Adipose tissue (tissue), 3 donors: ENCODE results near the gene PPP1R13B. TPM values are rescaled to one million over a fixed set of nuclear protein-coding genes. Genes with fewer than 3 reads are reported as not detected.
"Not testable (repeated sequence)": the region's sequence is repeated elsewhere in the genome, so short reads cannot be mapped to it uniquely, and the experiment has no call there.

Source experiments
- H3K27ac ChIP-seq: one replicate; pipeline ENCODE4 v1.5.1; 2013; ENCODE audit warnings: low read depth, low read length
- WGBS, 3 donors: extraction: QIAGEN DNeasy Blood & Tissue Kit; methylation state at CpG; one replicate each; pipeline ENCODE4 v1.1.7; 2013; 5-methylcytosine and 5-hydroxymethylcytosine counted together
- polyA plus RNA-seq, 3 donors: library from polyadenylated mRNA; stranded (reverse); fragments of 200-250 nt; gene quantifications; one replicate each; pipeline ENCODE4 v1.2.3, GENCODE V29; 2013
- donor health status: healthy with polysubstance abuse.
- donor health status: Bipolar disorder and iron deficiency.
- donor health status: healthy.

The PPP1R13B gene
- polyA plus RNA-seq, 3 donors, result 9.7 to 12.7 (median 12.6) TPM

DNA sequence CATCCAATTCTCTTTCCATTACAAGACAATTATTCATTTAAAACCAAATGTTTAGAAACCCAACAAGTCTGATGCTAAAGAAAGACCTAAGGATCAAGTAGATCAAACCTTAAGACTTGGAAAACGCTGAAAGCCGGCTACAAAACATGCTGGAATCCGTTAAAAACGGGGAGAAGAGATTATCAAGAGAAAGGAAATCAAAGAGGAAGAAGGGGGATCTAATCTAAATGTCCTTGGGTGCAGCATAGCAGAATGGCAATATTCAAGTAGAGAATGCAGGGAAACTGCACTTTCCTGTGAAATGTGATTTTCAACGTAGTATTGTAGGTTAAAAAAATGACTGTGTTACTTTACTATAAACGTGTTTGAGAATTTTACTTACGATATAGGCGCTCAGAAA lies 1.3 kb downstream of the PPP1R13B start:
- 20 to 37% (median 31%) methylated on average over 8 of the region's 8 CpGs for WGBS, 3 donors
- H3K27ac ChIP-seq, result no peak overlapping the region

DNA sequence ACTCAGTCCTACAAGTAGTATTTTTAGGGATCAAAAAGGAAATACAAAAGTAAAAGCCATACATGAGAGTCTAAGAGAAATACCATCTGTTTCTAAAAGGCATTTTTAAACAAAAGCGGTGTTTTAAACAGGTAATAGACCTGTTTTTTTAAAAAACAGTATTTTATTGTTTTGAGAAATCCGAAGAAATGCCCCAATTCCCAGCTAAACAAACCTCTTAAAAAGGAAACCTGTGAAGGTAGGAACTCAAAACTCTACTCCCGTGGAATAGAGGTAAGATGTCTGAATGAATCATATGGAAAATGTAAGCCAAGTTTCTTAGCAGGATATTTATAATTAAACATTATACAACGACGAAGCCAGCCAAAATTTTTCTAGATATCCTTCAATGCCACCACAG lies 2.0 kb downstream of the PPP1R13B start:
- 49 to 81% (median 73%) methylated on average over 5 of the region's 5 CpGs for WGBS, 3 donors
- H3K27ac ChIP-seq, result no peak overlapping the region

DNA sequence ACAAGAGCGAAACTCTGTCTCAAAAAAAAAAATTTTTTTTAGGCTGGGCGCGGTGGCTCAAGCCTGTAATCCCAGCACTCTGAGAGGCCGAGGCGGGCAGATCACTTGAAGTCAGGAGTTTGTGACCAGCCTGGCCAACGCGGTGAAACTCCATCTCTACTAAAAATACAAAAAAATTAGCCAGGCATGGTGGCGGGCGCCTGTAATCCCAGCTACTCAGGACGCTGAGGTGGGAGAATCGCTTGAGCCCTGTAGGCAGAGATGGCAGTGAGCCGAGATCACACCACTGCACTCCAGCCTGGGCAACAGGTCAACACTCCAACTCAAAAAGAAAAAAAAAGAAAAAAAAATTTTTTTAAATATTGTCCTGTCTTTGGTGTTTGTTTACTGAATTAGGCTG lies 6.1 kb downstream of the PPP1R13B start:
- 92 to 94% (median 93%) methylated on average over 12 of the region's 12 CpGs for WGBS, 3 donors
- not testable (repeated sequence) for H3K27ac ChIP-seq

DNA sequence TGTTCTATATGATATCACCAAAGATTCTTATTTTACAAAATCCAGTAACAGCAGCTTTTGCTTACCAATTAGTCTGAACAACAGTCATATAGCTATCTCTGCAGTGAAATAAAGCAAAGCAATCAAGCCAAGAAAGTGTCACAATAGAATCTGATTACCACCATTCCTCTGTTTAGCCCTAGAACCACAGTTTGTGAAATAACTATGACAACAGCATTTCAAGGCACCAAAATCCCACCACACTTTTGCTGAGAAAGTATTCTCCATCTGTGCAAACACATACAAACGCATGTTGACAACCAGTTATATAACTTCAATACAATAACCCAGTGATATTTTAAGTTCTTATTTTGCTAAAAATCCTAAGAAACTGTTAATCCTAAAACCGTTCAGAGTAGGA lies 7.4 kb downstream of the PPP1R13B start:
- WGBS, 3 donors, result 33 to 76% (median 72%) methylated on average over 2 of the region's 2 CpGs
- H3K27ac ChIP-seq, result no peak overlapping the region

DNA sequence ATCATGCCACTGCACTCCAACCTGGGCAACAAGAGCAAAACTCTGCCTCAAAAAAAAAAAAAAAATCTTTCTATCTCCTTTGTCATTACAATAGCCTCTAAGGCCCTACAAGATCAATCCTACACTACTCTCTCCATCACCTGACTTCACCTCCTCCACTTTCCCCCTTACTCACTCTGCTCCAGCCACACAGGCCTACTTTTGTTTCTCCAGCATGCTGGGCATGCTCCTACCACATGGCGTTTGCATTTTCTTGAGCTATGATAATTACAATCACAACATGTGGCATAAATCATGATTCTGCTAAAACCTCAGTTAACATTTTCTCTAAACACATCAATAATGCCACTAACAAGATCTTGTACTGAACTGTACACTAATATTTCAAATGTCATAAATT lies 7.8 kb downstream of the PPP1R13B start:
- no peak overlapping the region for H3K27ac ChIP-seq
- WGBS, 3 donors, result 49 to 78% (median 74%) methylated on average over 1 of the region's 1 CpG

DNA sequence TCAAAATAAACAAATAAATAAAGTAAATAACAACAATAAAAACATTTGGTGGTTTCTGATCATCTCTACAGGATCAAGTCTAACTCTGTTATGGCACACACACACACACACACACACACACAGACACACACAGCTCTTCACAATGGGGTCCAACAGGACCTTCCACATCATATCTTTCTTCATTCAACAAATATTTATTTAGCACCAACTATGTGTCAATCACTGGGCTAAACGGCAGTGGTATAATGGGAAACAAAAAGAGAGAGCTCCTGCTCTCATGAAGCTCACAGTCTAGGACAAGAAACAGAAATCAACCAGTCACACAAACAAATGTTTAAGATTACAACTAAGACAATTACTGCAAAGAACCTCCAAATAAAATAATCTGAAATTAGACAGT lies 9.3 kb downstream of the PPP1R13B start:
- H3K27ac ChIP-seq, result no peak overlapping the region
- WGBS, 3 donors, result 13 to 67% (median 63%) methylated on average over 1 of the region's 1 CpG

DNA sequence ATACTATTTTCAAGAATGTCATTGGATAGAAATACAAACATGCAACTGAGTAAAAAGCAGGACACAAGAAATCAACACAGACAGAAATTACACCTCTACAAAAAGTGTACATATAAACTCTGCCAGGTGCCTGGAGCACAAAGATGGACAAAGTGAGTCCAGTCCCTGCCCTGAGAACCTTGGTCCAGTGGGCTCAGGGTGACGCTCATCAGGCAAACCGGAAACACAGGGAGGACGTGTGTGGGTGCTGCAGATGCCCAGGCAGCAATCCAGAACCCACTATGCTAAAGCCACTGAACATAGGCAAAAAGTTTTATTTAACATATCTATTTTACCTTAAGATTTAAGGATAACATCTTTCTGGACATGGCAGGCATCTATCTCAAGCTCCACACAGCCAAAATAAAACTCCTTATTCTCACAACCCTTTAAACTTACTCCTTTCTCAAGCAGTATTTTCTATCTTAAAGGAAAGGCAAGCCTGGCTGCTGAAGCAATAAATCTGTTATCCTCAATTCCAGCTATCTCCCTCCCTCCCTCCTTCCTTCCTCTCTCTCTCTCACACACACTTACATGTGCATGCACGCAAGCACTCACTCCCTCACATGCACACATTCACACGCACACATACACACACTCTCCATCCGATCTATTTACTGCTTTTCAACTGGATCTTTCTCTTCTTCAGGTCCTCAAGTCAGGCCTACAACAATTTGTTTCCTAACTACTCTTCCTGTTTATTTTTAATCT lies 10.2 kb downstream of the PPP1R13B start:
- 39 to 63% (median 40%) methylated on average over 6 of the region's 6 CpGs for WGBS, 3 donors
- H3K27ac ChIP-seq, result no peak overlapping the region

DNA sequence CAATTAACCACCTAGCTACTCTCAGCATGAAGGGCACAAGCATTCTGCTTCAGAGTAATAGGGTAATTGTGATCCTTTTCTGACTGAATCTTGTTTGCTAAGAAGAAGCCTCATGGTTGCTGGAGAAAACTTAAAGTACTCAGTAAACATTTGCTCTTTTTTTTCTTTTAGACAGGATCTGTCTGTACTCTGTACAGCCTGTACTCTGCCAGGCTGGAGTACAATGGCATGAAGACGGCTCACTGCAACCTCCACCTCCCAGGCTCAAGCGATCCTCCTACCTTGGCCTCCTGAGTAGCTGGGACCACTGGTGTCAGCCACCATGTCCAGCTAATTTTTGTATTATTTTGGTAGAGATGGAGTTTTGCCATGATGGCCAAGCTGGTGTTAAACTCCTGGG lies 12.4 kb downstream of the PPP1R13B start:
- WGBS, 3 donors, result 85 to 95% (median 93%) methylated on average over 2 of the region's 2 CpGs

DNA sequence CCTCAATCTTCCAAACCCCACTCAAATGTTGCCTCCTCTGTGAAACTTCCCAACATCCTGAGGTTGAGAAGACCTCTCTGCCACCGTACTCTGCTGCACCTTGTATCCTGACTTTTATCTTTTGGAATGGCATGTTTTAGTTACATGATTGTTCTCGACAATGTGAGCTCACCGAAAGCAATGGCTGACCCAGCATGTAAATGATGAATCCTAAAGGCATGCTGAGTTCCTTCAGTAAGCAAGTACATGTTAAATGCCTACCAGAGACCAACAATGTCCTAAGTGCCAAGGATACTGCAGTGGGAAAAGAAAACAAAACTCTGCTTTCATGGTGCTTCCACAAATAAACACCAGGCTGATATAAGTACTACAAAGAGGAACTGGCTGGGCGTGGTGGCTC lies 13.7 kb downstream of the PPP1R13B start:
- WGBS, 3 donors, result 81 to 88% (median 87%) methylated on average over 4 of the region's 4 CpGs
- H3K27ac ChIP-seq, result no peak overlapping the region

More for the DNA sequence above, 12.4 kb downstream of the PPP1R13B start:
- H3K27ac ChIP-seq, result no peak overlapping the region

DNA sequence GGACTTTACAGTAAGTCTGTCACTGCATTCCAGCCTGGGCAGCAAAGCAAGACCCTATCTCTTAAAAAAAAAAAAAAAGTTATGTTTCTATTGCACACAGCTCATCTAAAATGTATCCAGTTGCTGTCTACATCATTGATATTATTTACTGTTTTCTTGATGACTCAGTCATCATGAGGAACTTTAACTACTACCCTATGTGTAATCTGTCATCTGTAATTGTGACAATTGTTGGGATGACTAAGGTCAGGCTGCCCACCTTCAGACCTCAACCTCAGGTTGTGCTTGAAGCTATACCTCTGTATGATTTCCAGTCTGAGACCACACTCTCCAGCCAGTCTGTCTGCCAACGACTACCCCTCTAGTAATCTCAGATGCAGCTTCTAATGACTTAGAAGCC lies 15.3 kb downstream of the PPP1R13B start:
- WGBS, 3 donors, result 73 to 79% (median 73%) methylated on average over 1 of the region's 1 CpG
- H3K27ac ChIP-seq, result no peak overlapping the region

DNA sequence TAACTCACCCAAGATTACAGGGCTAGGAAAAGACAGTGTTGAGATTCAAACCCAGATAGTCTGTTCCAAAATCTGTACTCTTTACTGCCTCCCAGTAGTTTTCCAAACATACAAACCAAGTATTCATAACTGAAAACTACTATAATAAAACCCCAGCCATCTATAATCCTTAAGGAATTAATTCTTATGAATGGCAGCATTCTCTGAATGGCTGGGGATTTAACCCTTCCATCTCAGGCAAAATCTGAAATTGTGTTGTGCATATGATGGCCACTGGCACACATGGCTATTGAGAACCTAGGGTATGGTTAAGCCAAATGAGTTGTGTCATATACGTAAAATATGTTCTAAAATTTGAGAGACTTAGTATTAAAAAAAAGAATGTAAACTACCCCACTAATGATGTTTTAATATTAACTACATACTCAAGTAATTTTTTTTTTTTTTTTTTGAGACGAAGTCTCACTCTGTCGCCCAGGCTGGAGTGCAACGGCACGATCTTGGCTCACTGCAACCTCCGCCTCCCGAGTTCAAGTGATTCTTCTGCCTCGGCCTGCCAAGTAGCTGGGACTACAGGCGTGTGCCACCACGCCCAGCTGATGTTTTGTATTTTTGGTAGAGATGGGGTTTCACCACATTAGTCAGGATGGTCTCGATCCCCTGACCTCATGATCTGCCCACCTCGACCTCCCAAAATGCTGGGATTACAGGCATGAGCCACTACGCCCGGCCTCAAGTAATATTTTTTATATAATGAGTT lies 16.7 kb downstream of the PPP1R13B start:
- 86 to 94% (median 91%) methylated on average over 13 to 14 of the region's 14 CpGs for WGBS, 3 donors

DNA sequence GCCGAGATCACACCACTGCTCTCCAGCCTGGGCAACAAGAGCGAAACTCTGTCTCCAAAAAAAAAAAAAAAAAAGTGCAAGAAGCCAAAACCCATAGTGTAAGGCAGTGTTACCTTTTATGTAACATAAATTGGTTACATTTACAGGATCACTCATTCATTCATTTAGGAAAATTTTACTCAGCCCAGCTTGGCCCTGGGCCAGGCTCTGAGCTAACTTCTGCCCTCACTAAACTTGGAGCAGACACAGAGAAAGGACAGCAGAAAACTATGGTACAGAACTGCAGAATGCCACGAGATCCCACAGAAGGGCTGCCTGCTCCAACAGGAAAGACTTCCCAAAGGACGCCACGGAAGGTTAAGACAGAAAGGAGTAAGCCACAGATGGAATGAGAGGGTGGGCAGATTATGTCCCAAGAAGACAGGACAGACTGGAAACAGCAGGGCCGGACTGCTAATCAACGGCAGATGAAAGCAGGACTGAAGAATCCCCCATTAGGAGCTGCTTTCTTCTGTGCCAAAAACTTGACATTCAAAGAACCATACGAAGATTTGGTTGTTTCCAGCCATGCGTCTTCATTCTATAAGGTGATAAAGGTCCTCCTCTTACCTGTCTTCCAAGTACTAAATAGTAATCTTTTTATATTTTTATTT lies 18.9 kb downstream of the PPP1R13B start:
- WGBS, 3 donors, result 44 to 60% (median 46%) methylated on average over 9 of the region's 9 CpGs
- no peak overlapping the region for H3K27ac ChIP-seq

More for the DNA sequence above, 16.7 kb downstream of the PPP1R13B start:
- H3K27ac ChIP-seq, result no peak overlapping the region

DNA sequence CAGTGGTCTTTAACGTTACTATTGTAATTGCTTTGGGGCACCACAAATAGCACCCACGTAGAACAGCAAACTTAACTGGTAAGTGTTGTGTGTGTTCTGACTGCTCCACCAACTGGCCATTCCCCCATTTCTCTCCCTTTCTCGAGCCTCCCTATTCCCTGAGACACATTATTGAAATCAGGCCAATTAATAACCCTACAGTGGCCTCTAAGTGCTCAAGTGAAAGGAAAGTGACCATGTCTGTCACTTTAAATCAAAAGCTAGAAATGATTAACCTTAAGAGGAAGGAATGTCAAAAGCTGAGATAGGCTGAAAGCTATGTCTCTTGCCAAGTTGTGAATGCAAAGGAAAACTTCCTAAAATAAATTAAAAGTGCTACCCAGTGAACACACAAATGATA lies 22.3 kb downstream of the PPP1R13B start:
- H3K27ac ChIP-seq, result no peak overlapping the region
- 18 to 58% (median 39%) methylated on average over 3 of the region's 3 CpGs for WGBS, 3 donors

DNA sequence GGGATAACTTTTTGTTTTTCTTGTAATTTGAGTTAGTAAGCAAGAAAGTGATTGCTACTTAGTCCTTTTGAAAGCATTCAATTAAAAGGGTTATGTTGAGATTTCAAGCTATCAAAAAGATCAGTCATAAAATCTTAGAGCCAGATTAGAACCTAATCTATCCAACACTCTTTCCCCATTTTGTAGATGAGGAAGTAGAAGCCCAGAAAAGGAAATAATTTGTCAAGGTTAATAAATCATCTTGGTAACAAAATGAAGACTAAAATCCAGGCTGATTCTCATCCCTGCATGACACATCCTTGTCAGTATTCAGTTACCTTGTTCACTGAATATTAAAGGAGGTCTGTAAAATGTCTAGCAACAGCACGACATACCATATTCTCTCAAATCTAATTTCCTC lies 26.5 kb downstream of the PPP1R13B start:
- H3K27ac ChIP-seq, result no peak overlapping the region
- WGBS, 3 donors, result 31 to 76% (median 48%) methylated on average over 1 of the region's 1 CpG

DNA sequence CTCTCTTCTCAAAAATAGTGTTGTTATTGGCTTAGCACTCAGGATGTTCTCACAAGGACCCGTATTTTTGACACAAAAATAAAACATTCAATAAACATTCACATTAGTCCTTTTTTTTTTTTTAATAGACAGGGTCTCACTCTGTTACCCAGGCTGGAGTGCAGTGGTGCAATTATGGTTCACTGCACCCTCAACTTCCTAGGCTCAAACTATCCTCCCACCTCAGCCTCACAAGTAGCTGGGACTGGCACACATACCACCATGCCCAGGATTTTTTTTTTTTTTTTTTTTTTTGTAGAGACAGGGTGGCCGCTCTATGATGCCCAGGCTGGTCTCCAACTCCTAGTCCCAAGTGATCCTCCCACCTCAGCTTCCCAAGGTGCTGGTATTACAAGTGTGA lies 27.0 kb downstream of the PPP1R13B start:
- no peak overlapping the region for H3K27ac ChIP-seq
- 36 to 57% (median 44%) methylated on average over 2 of the region's 2 CpGs for WGBS, 3 donors

DNA sequence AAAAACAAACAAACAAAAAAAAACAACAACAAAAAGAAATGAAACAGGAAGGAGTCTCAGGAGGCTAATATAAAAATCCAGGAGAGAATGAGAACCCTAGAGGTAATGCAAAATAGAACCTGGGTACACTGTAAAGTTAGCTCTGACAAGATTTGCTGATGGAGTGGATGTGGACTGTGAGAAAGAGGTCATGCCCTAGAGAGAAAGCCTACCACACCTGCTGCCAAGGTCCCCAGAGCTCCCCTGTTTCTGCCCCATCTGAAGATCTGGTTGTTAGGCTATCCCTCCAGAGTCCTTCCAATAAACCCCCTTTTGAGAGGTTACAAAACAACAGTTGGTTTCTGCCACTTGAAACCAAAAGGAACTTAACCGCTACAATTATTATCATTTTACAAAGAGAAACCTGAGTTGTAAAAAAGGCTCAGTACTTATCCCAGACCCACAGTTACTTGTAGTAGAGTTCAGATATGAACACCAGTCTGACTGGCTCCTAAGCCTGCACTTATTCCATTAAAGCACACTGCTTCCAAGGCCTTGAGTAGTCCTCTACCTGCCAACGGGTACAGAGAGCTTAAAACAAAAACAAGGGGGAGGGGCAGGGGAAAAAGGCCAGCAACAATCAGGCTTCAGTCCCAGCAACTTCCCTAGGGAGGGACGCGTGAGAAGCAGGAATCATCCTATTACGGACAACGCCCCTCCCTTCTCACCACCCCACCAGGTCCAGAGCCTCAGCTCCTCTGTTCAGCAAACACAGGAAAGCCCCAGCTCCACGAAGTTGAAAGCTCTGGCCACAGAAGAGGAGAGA lies 27.7 kb downstream of the PPP1R13B start:
- 10 to 23% (median 14%) methylated on average over 7 of the region's 7 CpGs for WGBS, 3 donors

DNA sequence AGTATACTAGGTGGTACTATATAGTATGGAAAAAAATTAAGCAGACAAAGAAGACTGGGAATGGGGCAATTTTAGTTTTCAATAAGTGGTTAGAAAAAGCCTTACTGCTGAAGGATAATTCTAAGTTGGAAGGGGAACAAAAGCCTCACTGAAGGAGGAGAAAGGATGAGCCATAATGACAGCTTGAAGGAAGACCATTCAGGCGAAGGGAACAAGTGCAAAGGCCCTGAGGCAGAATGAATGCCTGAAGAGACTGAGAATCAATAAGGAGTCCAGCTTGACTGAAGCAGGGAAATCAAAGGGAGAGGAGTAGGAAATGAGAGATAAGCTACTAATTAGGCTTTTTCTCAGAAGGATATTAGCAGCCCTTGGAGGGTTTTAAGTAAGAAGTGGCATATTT lies 28.5 kb downstream of the PPP1R13B start:
- WGBS, 3 donors, result 88 to 100% (median 94%) methylated on average over 1 of the region's 1 CpG
- no peak overlapping the region for H3K27ac ChIP-seq

More for the DNA sequence above, 27.7 kb downstream of the PPP1R13B start:
- H3K27ac ChIP-seq, result no peak overlapping the region

DNA sequence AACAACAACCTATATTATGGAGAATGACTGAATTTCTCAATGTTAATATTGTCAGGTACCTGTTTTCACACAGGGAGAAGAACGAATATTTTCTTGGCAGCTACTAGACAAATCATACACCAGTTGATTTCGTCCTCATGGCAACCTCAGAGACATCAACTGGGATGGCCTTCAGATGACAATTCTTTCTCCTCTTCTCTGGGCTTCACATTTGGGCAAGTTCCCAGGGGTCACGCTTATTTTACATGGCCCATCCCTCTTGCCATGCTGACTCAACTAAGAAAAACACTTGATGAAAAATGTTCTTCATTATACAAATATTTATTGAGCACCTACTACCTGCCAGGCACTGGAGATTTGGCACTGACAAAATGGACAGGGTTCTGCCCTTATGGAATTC lies 29.0 kb downstream of the PPP1R13B start:
- 29 to 91% (median 84%) methylated on average over 3 of the region's 3 CpGs for WGBS, 3 donors
- H3K27ac ChIP-seq, result no peak overlapping the region
